H9 (cell line): ENCODE data around the gene KISS1R. TPM values are rescaled to one million over a fixed set of nuclear protein-coding genes. Genes with fewer than 3 reads are reported as not detected.

Experiments used
- DNase-seq: peaks from one replicate; pipeline ENCODE4 v3.0.0-alpha.2; 2017
- H2AFZ ChIP-seq: one replicate; pipeline ENCODE4 v1.6.1; 2013; ENCODE audit warnings: mild to moderate bottlenecking, low read length, control low read depth, moderate library complexity
- H2AK5ac ChIP-seq: 2 replicates; pipeline ENCODE4 v1.6.1; 2013; ENCODE audit warnings: low read length, control low read depth, mixed read lengths; ENCODE audit not compliant: insufficient read length
- H2BK120ac ChIP-seq: one replicate; pipeline ENCODE4 v1.6.1; 2013; ENCODE audit warnings: low read depth, mild to moderate bottlenecking, low read length, control low read depth, inconsistent platforms; ENCODE audit not compliant: poor library complexity, severe bottlenecking
- H2BK12ac ChIP-seq: 2 replicates; pipeline ENCODE4 v1.6.1; 2013; ENCODE audit warnings: low read length, control low read depth, mixed read lengths, low read depth; ENCODE audit not compliant: insufficient read length
- H2BK15ac ChIP-seq: 2 replicates; pipeline ENCODE4 v1.6.1; 2013; ENCODE audit warnings: low read depth, low read length, control low read depth
- H2BK20ac ChIP-seq: one replicate; pipeline ENCODE4 v1.6.1; 2013; ENCODE audit warnings: low read depth, mild to moderate bottlenecking, low read length, control low read depth, inconsistent platforms; ENCODE audit not compliant: poor library complexity, severe bottlenecking
- H2BK5ac ChIP-seq: 2 replicates; pipeline ENCODE4 v1.6.1; 2013; ENCODE audit warnings: low read length, control low read depth, mixed read lengths; ENCODE audit not compliant: insufficient read length
- H3K14ac ChIP-seq: 2 replicates; pipeline ENCODE4 v1.6.1; 2013; ENCODE audit warnings: low read length, control low read depth; ENCODE audit not compliant: insufficient read depth
- H3K18ac ChIP-seq: 2 replicates; pipeline ENCODE4 v1.6.1; 2013; ENCODE audit warnings: low read depth, mild to moderate bottlenecking, mixed read lengths, low read length, control low read depth; ENCODE audit not compliant: insufficient read length
- H3K23ac ChIP-seq: 2 replicates; pipeline ENCODE4 v1.6.1; 2013; ENCODE audit warnings: low read length, control low read depth, mixed read lengths, low read depth; ENCODE audit not compliant: insufficient read length
- H3K23me2 ChIP-seq: 2 replicates; pipeline ENCODE4 v1.6.1; 2013; ENCODE audit warnings: low read depth, mild to moderate bottlenecking, mixed read lengths, low read length, control low read depth; ENCODE audit not compliant: insufficient read length, poor library complexity, severe bottlenecking
- H3K27ac ChIP-seq: 2 replicates; pipeline ENCODE4 v1.5.1; 2013; ENCODE audit warnings: low read length, control low read depth, mixed read lengths, low read depth; ENCODE audit not compliant: insufficient read length
- H3K27me3 ChIP-seq: 2 replicates; pipeline ENCODE4 v1.6.1; 2013; ENCODE audit warnings: low read length, control low read depth, inconsistent platforms; ENCODE audit not compliant: insufficient read depth
- H3K4ac ChIP-seq: 2 replicates; pipeline ENCODE4 v1.6.1; 2013; ENCODE audit warnings: low read depth, mild to moderate bottlenecking, control low read depth, inconsistent platforms, low read length, moderate library complexity
- H3K4me1 ChIP-seq: 2 replicates; pipeline ENCODE4 v1.6.1; 2013; ENCODE audit warnings: low read length, control low read depth, inconsistent platforms; ENCODE audit not compliant: insufficient read depth
- H3K4me2 ChIP-seq: 2 replicates; pipeline ENCODE4 v1.6.1; 2013; ENCODE audit warnings: low read length, control low read depth, mixed read lengths; ENCODE audit not compliant: insufficient read length, insufficient read depth
- H3K56ac ChIP-seq: 2 replicates; pipeline ENCODE4 v1.6.1; 2013; ENCODE audit warnings: low read depth, mild to moderate bottlenecking, mixed read lengths, low read length, control low read depth; ENCODE audit not compliant: insufficient read length
- H3K79me1 ChIP-seq: 2 replicates; pipeline ENCODE4 v1.6.1; 2013; ENCODE audit warnings: low read depth, mild to moderate bottlenecking, moderate library complexity, low read length, control low read depth, inconsistent platforms; ENCODE audit not compliant: insufficient read depth, poor library complexity, severe bottlenecking
- H3K79me2 ChIP-seq: 2 replicates; pipeline ENCODE4 v1.6.1; 2013; ENCODE audit warnings: low read length, control low read depth, inconsistent platforms; ENCODE audit not compliant: insufficient read depth
- H3K9ac ChIP-seq: 2 replicates; pipeline ENCODE4 v1.6.1; 2013; ENCODE audit warnings: low read length, control low read depth, mixed read lengths; ENCODE audit not compliant: insufficient read length; ENCODE audit errors: extremely low read depth
- H3K9me3 ChIP-seq: one replicate; pipeline ENCODE4 v1.6.1; 2013; ENCODE audit warnings: low read depth, low read length, inconsistent platforms; ENCODE audit not compliant: control insufficient read depth
- H3T11ph ChIP-seq: one replicate; pipeline ENCODE4 v1.6.1; 2013; ENCODE audit warnings: mild to moderate bottlenecking, low read length, control low read depth, inconsistent platforms
- H4K20me1 ChIP-seq: one replicate; pipeline ENCODE4 v1.6.1; 2013; ENCODE audit not compliant: control insufficient read depth, insufficient read length, insufficient read depth
- H4K5ac ChIP-seq: 2 replicates; pipeline ENCODE4 v1.6.1; 2013; ENCODE audit warnings: low read depth, mild to moderate bottlenecking, mixed read lengths, low read length, control low read depth; ENCODE audit not compliant: insufficient read length
- H4K8ac ChIP-seq: replicated peaks from 2 replicates; pipeline ENCODE4 v1.6.1; 2013; ENCODE audit warnings: low read length, control low read depth, mixed read lengths, low read depth; ENCODE audit not compliant: insufficient read length
- H4K91ac ChIP-seq: 2 replicates; pipeline ENCODE4 v1.6.1; 2013; ENCODE audit warnings: low read depth, mild to moderate bottlenecking, moderate library complexity, mixed read lengths, low read length, control low read depth; ENCODE audit not compliant: insufficient read length
- H3K27ac Mint-ChIP-seq, 3 experiments: 2 replicates in 2 of 3; 3 replicates in 1 of 3; pipeline ENCODE4 v1.8.0; 2020 to 2021; ENCODE audit warnings: mixed read lengths in 3 of 3, mild to moderate bottlenecking in 1 of 3, moderate library complexity in 1 of 3
- H3K27me3 Mint-ChIP-seq: 2 replicates; pipeline ENCODE4 v1.8.0; 2021; ENCODE audit warnings: low read depth, mild to moderate bottlenecking, moderate library complexity, mixed read lengths
- H3K36me3 Mint-ChIP-seq, 3 experiments: 2 replicates in 2 of 3; 3 replicates in 1 of 3; pipeline ENCODE4 v1.8.0; 2020 to 2021; ENCODE audit warnings: low read depth in 3 of 3, mixed read lengths in 3 of 3; ENCODE audit not compliant: insufficient read depth in 1 of 3
- H3K4me1 Mint-ChIP-seq, 2 experiments: 2 replicates each; pipeline ENCODE4 v1.8.0; 2020; ENCODE audit warnings: mixed read lengths in 2 of 2
- H3K4me3 Mint-ChIP-seq, 2 experiments: 2 replicates in 1 of 2; 3 replicates in 1 of 2; pipeline ENCODE4 v1.8.0; 2020 to 2021; ENCODE audit warnings: mild to moderate bottlenecking in 2 of 2, mixed read lengths in 2 of 2, moderate library complexity in 1 of 2
- H3K9me3 Mint-ChIP-seq, 2 experiments: 2 replicates in 1 of 2; 3 replicates in 1 of 2; pipeline ENCODE4 v1.8.0; 2020; ENCODE audit warnings: mild to moderate bottlenecking in 2 of 2, mixed read lengths in 2 of 2, moderate library complexity in 1 of 2
- WGBS: extraction: QIAGEN DNeasy Blood & Tissue Kit; methylation state at CpG from one replicate; pipeline ENCODE4 v1.1.7; 2013; ENCODE audit warnings: missing lambda C conversion rate, low lambda C conversion rate, mixed read lengths; ENCODE audit not compliant: insufficient read length; ENCODE audit errors: extremely low coverage; 5-methylcytosine and 5-hydroxymethylcytosine counted together
- total RNA-seq: library from RNA; stranded (reverse); gene quantifications from 2 replicates; pipeline ENCODE4 v1.2.1, GENCODE V29; 2021
- TF ChIP-seq, protein P1 (sequence below): fragments of 200-600 bp; sonication (generic); conservative IDR thresholded peaks from 3 replicates; pipeline ENCODE4 v1.8.0; 2021; ENCODE audit warnings: antibody characterized with exemption, mild to moderate bottlenecking

KISS1R gene
- total RNA-seq, 1 experiment from 2014 or later = 3.3 TPM

DNA sequence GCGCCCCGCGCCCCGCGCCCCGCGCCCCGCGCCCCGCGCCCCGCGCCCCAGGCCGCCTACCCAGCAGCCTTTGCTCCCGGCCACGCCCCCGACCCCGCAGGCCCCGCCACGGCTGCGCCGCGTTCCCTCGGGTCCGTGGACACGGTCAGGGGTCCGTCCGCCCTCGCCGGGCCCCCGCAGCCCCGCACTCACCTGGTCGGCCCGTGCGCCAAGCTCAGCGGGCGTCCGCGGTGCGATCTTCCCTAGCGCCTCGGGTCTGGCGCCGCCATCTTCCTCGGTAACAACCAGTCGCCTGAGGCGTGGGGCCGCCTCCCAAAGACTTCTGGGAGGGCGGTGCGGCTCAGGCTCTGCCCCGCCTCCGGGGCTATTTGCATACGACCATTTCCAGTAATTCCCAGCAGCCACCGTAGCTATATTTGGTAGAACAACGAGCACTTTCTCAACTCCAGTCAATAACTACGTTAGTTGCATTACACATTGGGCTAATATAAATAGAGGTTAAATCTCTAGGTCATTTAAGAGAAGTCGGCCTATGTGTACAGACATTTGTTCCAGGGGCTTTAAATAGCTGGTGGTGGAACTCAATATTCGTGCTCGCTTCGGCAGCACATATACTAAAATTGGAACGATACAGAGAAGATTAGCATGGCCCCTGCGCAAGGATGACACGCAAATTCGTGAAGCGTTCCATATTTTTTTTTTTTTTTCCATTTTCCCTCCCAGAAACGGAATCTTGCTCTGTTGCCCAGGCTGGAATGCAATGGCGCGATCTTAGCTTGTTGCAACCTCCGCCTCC lies 24.0 kb upstream of the KISS1R start, which contains the start of the genes MED16 and RNU6-9:
Gene MED16, minus strand, starts transcription at position 294 of the 796 bp plus-strand sequence. CDS start 2,056 bp downstream, outside the sequence.
Gene RNU6-9, plus strand, starts transcription at position 591 of the 796 bp plus-strand sequence.
- Histone ChIP-seq H3K27me3 (no peaks in the 10 kb centered on the region), H3K18ac (peak within 1 kb of the TSS; percentile 81), H3K4me2 (peak within 1 kb of the TSS; percentile 56), H4K8ac (no peak within 1 kb of the TSS), H3T11ph (no peak within 1 kb of the TSS), H2BK20ac (no peak within 1 kb of the TSS), H4K91ac (no peak within 1 kb of the TSS), H2AK5ac (no peak within 1 kb of the TSS), H3K79me2 (no peaks in the 10 kb centered on the region; the same call in 1 of the 2 replicates), H2BK5ac (no peak within 1 kb of the TSS), H3K14ac (peak within 1 kb of the TSS; percentile 96), H2BK15ac (no peak within 1 kb of the TSS), H4K20me1 (peaks cover 2% of the 10 kb centered on the region), H3K4me1 (no peaks in the 10 kb centered on the region), H2BK120ac (no peak within 1 kb of the TSS), H3K23me2 (peaks cover 4% of the 10 kb centered on the region), H3K56ac (no peak within 1 kb of the TSS), H3K27ac (peak within 1 kb of the TSS; percentile 12), H3K79me1 (no peaks in the 10 kb centered on the region), H2AFZ (no peak within 1 kb of the TSS), H2BK12ac (no peak within 1 kb of the TSS), H3K9me3 (no peaks in the 10 kb centered on the region), H3K23ac (no peak within 1 kb of the TSS), H3K4ac (no peak within 1 kb of the TSS), H3K9ac (peak within 1 kb of the TSS; percentile 71), H4K5ac (no peak within 1 kb of the TSS)
- peak within 1 kb of the TSS; percentile 79 to 90 for H3K4me3 Mint-ChIP-seq
- peaks cover 5 to 6% of the 10 kb centered on the region in 2 experiments for H3K4me1 Mint-ChIP-seq
- H3K9me3 Mint-ChIP-seq = no peaks in the 10 kb centered on the region; a peak in 1 of 5 replicates
- H3K36me3 Mint-ChIP-seq = peaks cover 2 to 35% (median 29%) of the 10 kb centered on the region in 3 experiments; a peak in 6 of 7 replicates
- TF ChIP-seq, protein P1, sequence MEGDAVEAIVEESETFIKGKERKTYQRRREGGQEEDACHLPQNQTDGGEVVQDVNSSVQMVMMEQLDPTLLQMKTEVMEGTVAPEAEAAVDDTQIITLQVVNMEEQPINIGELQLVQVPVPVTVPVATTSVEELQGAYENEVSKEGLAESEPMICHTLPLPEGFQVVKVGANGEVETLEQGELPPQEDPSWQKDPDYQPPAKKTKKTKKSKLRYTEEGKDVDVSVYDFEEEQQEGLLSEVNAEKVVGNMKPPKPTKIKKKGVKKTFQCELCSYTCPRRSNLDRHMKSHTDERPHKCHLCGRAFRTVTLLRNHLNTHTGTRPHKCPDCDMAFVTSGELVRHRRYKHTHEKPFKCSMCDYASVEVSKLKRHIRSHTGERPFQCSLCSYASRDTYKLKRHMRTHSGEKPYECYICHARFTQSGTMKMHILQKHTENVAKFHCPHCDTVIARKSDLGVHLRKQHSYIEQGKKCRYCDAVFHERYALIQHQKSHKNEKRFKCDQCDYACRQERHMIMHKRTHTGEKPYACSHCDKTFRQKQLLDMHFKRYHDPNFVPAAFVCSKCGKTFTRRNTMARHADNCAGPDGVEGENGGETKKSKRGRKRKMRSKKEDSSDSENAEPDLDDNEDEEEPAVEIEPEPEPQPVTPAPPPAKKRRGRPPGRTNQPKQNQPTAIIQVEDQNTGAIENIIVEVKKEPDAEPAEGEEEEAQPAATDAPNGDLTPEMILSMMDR = no peak
- peak; percentile 91 for DNase-seq
- WGBS = no CpG with 5 or more reads among the region's 69 CpGs
- H3K27ac Mint-ChIP-seq = peak within 1 kb of the TSS; percentile 98 to 100 (median 99)
- peaks cover 4% of the 10 kb centered on the region; the same call in 1 of the 2 replicates for H3K27me3 Mint-ChIP-seq
